ENCODE data around the gene GYS1.

- no peak for TF ChIP-seq CTCF (IDR thresholded peaks at IDR 0.05)
- TF ChIP-seq POLR2A (IDR thresholded peaks at IDR 0.05): no peak
- TF ChIP-seq EP300 (IDR thresholded peaks at IDR 0.05): no peak
Measured at GRCh38 chr19:48985711-48986110, 7.4 kb downstream of the GYS1 start.

Measured in tibial nerve (tissue), 4 donors.